GM12892 (cell line): ENCODE data around the gene DENND1A.

Experiments
- POLR2A ChIP-seq: IDR thresholded peaks from 2 replicates; pipeline ENCODE4 v1.6.1; 2011; ENCODE audit warnings: low read depth, low read length, control low read depth
- POLR2AphosphoS5 ChIP-seq: IDR thresholded peaks from 2 replicates; pipeline ENCODE4 v1.6.1; 2011; ENCODE audit warnings: low read depth, low read length, control low read depth
- TAF1 ChIP-seq: IDR thresholded peaks from 2 replicates; pipeline ENCODE4 v1.6.1; 2011; ENCODE audit warnings: low read depth, mild to moderate bottlenecking, control low read depth, low read length, borderline replicate concordance

DNA sequence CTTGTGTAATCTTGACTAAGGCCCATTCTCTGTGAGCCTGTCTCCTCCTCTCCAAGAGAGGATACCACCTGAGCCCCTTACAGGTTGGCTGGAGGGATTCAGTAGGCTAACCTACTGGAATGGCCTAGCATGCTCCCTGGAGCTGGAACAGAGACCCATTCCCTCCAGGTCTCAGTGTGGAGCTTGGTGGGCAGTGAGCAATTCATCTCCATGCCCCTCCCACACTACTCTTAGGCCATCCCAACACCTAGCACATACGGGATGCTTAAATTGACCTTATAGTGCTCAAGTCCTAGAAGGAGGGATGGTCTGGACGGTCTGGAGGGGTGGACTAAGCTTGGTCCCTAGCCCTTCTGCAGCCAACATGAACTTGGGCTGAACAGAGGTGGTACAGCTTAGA, 498.3 kb downstream of the DENND1A start:
- TF ChIP-seq POLR2AphosphoS5 (no peak), POLR2A (no peak), TAF1 (no peak)
